Trophoblast cell (in vitro differentiated cells and primary cell): ENCODE data around the gene REEP6.

Source experiments
- DNase-seq, 2 donors: peaks; one replicate each; pipeline ENCODE4 v3.0.0-alpha.2; 2016
- H2AFZ ChIP-seq: 2 replicates; pipeline ENCODE4 v1.6.1; 2013; ENCODE audit warnings: low read length, moderate library complexity, mild to moderate bottlenecking; ENCODE audit not compliant: insufficient read depth, poor library complexity
- H2AK5ac ChIP-seq: 2 replicates; pipeline ENCODE4 v1.6.1; 2013; ENCODE audit warnings: mild to moderate bottlenecking, low read length
- H2BK120ac ChIP-seq: 2 replicates; pipeline ENCODE4 v1.6.1; 2013; ENCODE audit warnings: low read length, mild to moderate bottlenecking, moderate library complexity; ENCODE audit not compliant: insufficient read depth, poor library complexity
- H2BK12ac ChIP-seq: 2 replicates; pipeline ENCODE4 v1.6.1; 2013; ENCODE audit warnings: mild to moderate bottlenecking, low read length, moderate library complexity
- H2BK5ac ChIP-seq: 2 replicates; pipeline ENCODE4 v1.6.1; 2013; ENCODE audit warnings: low read length, low read depth, moderate library complexity, mild to moderate bottlenecking; ENCODE audit not compliant: poor library complexity
- H3K14ac ChIP-seq: 2 replicates; pipeline ENCODE4 v1.6.1; 2013; ENCODE audit warnings: mild to moderate bottlenecking, low read length
- H3K18ac ChIP-seq: 2 replicates; pipeline ENCODE4 v1.6.1; 2013; ENCODE audit warnings: mild to moderate bottlenecking, low read length
- H3K23ac ChIP-seq: 2 replicates; pipeline ENCODE4 v1.6.1; 2013; ENCODE audit warnings: low read length
- H3K27ac ChIP-seq: 2 replicates; pipeline ENCODE4 v1.5.1; 2013; ENCODE audit warnings: low read depth, mild to moderate bottlenecking, inconsistent platforms, low read length, moderate library complexity
- H3K27me3 ChIP-seq: 2 replicates; pipeline ENCODE4 v1.6.1; 2013; ENCODE audit warnings: inconsistent platforms, mild to moderate bottlenecking, low read length, moderate library complexity; ENCODE audit not compliant: insufficient read depth
- H3K36me3 ChIP-seq, 2 experiments: 1 replicate in 1 of 2; 2 replicates in 1 of 2; pipeline ENCODE4 v1.6.1; 2013; ENCODE audit warnings: low read length in 2 of 2, mild to moderate bottlenecking in 2 of 2, moderate library complexity in 1 of 2; ENCODE audit not compliant: insufficient read depth in 2 of 2, control insufficient read depth in 1 of 2
- H3K4ac ChIP-seq: 2 replicates; pipeline ENCODE4 v1.6.1; 2013; ENCODE audit warnings: low read depth, mild to moderate bottlenecking, low read length, moderate library complexity
- H3K4me1 ChIP-seq, 2 experiments: 1 replicate in 1 of 2; 2 replicates in 1 of 2; pipeline ENCODE4 v1.6.1; 2013; ENCODE audit warnings: low read length in 2 of 2, mild to moderate bottlenecking in 2 of 2, moderate library complexity in 1 of 2; ENCODE audit not compliant: insufficient read depth in 2 of 2, control insufficient read depth in 1 of 2
- H3K4me2 ChIP-seq: 2 replicates; pipeline ENCODE4 v1.6.1; 2013; ENCODE audit warnings: inconsistent platforms, mild to moderate bottlenecking, low read length, moderate library complexity
- H3K4me3 ChIP-seq: 2 replicates; pipeline ENCODE4 v1.5.1; 2013; ENCODE audit warnings: mild to moderate bottlenecking, low read depth, low read length, inconsistent platforms
- H3K79me1 ChIP-seq: one replicate; pipeline ENCODE4 v1.6.1; 2013; ENCODE audit warnings: low read length
- H3K79me2 ChIP-seq: 2 replicates; pipeline ENCODE4 v1.6.1; 2013; ENCODE audit warnings: low read length, mild to moderate bottlenecking; ENCODE audit not compliant: control insufficient read depth, insufficient read depth, poor library complexity
- H3K9ac ChIP-seq: 2 replicates; pipeline ENCODE4 v1.6.1; 2013; ENCODE audit warnings: mild to moderate bottlenecking, low read length
- H3K9me3 ChIP-seq: 2 replicates; pipeline ENCODE4 v1.6.1; 2013; ENCODE audit warnings: low read depth, mild to moderate bottlenecking, control low read depth, inconsistent platforms, low read length; ENCODE audit not compliant: insufficient read depth
- H4K12ac ChIP-seq: 2 replicates; pipeline ENCODE4 v1.6.1; 2013; ENCODE audit warnings: low read depth, mild to moderate bottlenecking, low read length, moderate library complexity
- H4K8ac ChIP-seq: 2 replicates; pipeline ENCODE4 v1.6.1; 2013; ENCODE audit warnings: low read depth, mild to moderate bottlenecking, low read length, moderate library complexity
- H4K91ac ChIP-seq: one replicate; pipeline ENCODE4 v1.6.1; 2013; ENCODE audit warnings: low read depth, mild to moderate bottlenecking, low read length, moderate library complexity
- WGBS: extraction: QIAGEN DNeasy Blood & Tissue Kit; methylation state at CpG from one replicate; pipeline ENCODE4 v1.1.7; 2013; ENCODE audit warnings: missing lambda C conversion rate; ENCODE audit not compliant: insufficient read length, insufficient coverage; ENCODE audit errors: extremely low coverage; 5-methylcytosine and 5-hydroxymethylcytosine counted together

Gene REEP6

GRCh38 chr19:1466461-1467214, 24.3 kb upstream of the REEP6 start:
- Histone ChIP-seq H3K18ac (no peak overlapping the region), H3K9me3 (peaks cover 30% of the 10 kb centered on the region), H2BK120ac (no peak overlapping the region), H3K4me2 (peak overlapping the region; percentile 25), H3K79me1 (no peaks in the 10 kb centered on the region), H2AFZ (no peak overlapping the region), H4K8ac (no peak overlapping the region), H3K36me3 (no peaks in the 10 kb centered on the region), H2BK5ac (no peak overlapping the region), H3K27me3 (peaks cover 68% of the 10 kb centered on the region), H4K91ac (no peak overlapping the region), H3K79me2 (no peaks in the 10 kb centered on the region), H3K4me3 (no peak overlapping the region), H3K14ac (no peak overlapping the region), H3K4ac (no peak overlapping the region), H3K23ac (no peak overlapping the region), H2AK5ac (no peak overlapping the region), H3K9ac (no peak overlapping the region), H4K12ac (no peak overlapping the region), H2BK12ac (no peak overlapping the region), H3K27ac (no peak overlapping the region), H3K4me1 (peaks cover 5 to 19% of the 10 kb centered on the region in 2 experiments)
- WGBS = no CpG with 5 or more reads among the region's 70 CpGs
- DNase-seq = no peak

- H3K14ac ChIP-seq = no peak overlapping the region
- H3K4ac ChIP-seq = no peak overlapping the region
- no peak overlapping the region for H3K18ac ChIP-seq
- H2BK12ac ChIP-seq = no peak overlapping the region
- no peak overlapping the region for H3K4me2 ChIP-seq
- no peak overlapping the region for H2AFZ ChIP-seq
- no peaks in the 10 kb centered on the region for H3K79me1 ChIP-seq
- no peak overlapping the region for H4K91ac ChIP-seq
- peaks cover 73% of the 10 kb centered on the region for H3K27me3 ChIP-seq
- peaks cover 5 to 19% of the 10 kb centered on the region in 2 experiments for H3K4me1 ChIP-seq
- no CpG with 5 or more reads among the region's 36 CpGs for WGBS
- H2BK5ac ChIP-seq = no peak overlapping the region
- no peak overlapping the region for H3K4me3 ChIP-seq
- no peak overlapping the region for H3K23ac ChIP-seq
- no peaks in the 10 kb centered on the region for H3K36me3 ChIP-seq
- H4K8ac ChIP-seq = no peak overlapping the region
- no peak overlapping the region for H2AK5ac ChIP-seq
- H4K12ac ChIP-seq = no peak overlapping the region
- no peak overlapping the region for H2BK120ac ChIP-seq
- DNase-seq = no peak
- H3K9ac ChIP-seq = no peak overlapping the region
- H3K9me3 ChIP-seq = peaks cover 30% of the 10 kb centered on the region
- no peaks in the 10 kb centered on the region for H3K79me2 ChIP-seq
- no peak overlapping the region for H3K27ac ChIP-seq
Measured at GRCh38 chr19:1467215-1467489, 23.8 kb upstream of the REEP6 start.

- H3K4ac ChIP-seq = no peak overlapping the region
- no peak overlapping the region for H3K9ac ChIP-seq
- no peaks in the 10 kb centered on the region for H3K79me2 ChIP-seq
- H3K4me3 ChIP-seq = no peak overlapping the region
- H3K4me1 ChIP-seq = peaks cover 5 to 19% of the 10 kb centered on the region in 2 experiments
- H2AK5ac ChIP-seq = no peak overlapping the region
- no peak overlapping the region for H4K12ac ChIP-seq
- peaks cover 74% of the 10 kb centered on the region for H3K27me3 ChIP-seq
- H2BK5ac ChIP-seq = no peak overlapping the region
- H2AFZ ChIP-seq = no peak overlapping the region
- peaks cover 30% of the 10 kb centered on the region for H3K9me3 ChIP-seq
- H3K27ac ChIP-seq = no peak overlapping the region
- H3K14ac ChIP-seq = no peak overlapping the region
- no peak overlapping the region for H2BK120ac ChIP-seq
- H4K8ac ChIP-seq = no peak overlapping the region
- H3K23ac ChIP-seq = no peak overlapping the region
- H4K91ac ChIP-seq = no peak overlapping the region
- no peaks in the 10 kb centered on the region for H3K36me3 ChIP-seq
- no peaks in the 10 kb centered on the region for H3K79me1 ChIP-seq
- H3K4me2 ChIP-seq = no peak overlapping the region
- DNase-seq = no peak
- no peak overlapping the region for H2BK12ac ChIP-seq
- H3K18ac ChIP-seq = no peak overlapping the region
- WGBS = no CpG with 5 or more reads among the region's 92 CpGs
Measured at GRCh38 chr19:1467490-1468273, 23.3 kb upstream of the REEP6 start.

GRCh38 chr19:1468274-1468820, 22.6 kb upstream of the REEP6 start:
- H3K79me1 ChIP-seq = no peaks in the 10 kb centered on the region
- no peak for DNase-seq
- H3K23ac ChIP-seq = no peak overlapping the region
- no peaks in the 10 kb centered on the region for H3K79me2 ChIP-seq
- no peak overlapping the region for H2AK5ac ChIP-seq
- no peak overlapping the region for H2BK120ac ChIP-seq
- H2BK5ac ChIP-seq = no peak overlapping the region
- H4K91ac ChIP-seq = no peak overlapping the region
- peaks cover 5 to 19% of the 10 kb centered on the region in 2 experiments for H3K4me1 ChIP-seq
- peaks cover 74% of the 10 kb centered on the region for H3K27me3 ChIP-seq
- peaks cover 30% of the 10 kb centered on the region for H3K9me3 ChIP-seq
- no peak overlapping the region for H3K18ac ChIP-seq
- no peak overlapping the region for H3K14ac ChIP-seq
- H3K4me3 ChIP-seq = no peak overlapping the region
- no CpG with 5 or more reads among the region's 49 CpGs for WGBS
- H2AFZ ChIP-seq = no peak overlapping the region
- H3K27ac ChIP-seq = no peak overlapping the region
- H3K36me3 ChIP-seq = no peaks in the 10 kb centered on the region
- no peak overlapping the region for H4K8ac ChIP-seq
- no peak overlapping the region for H2BK12ac ChIP-seq
- no peak overlapping the region for H3K4me2 ChIP-seq
- H3K9ac ChIP-seq = no peak overlapping the region
- no peak overlapping the region for H4K12ac ChIP-seq
- H3K4ac ChIP-seq = no peak overlapping the region
